Activated CD4-positive, alpha-beta T cell treated with anti-CD3 and anti-CD28 coated beads, Interleukin-2, amount 10 ng/mL, durations not matched to agents 7 days and 5 days (primary cell): ENCODE results near the gene TENM4. TPM values are rescaled to one million over a fixed set of nuclear protein-coding genes. Genes with fewer than 3 reads are reported as not detected.

Experiments used
- CTCF ChIA-PET: fragments of 350-600 bp; sonication (Branson Sonifier 250); formaldehyde crosslinking; loops from one replicate; lab custom pipeline; 2021; ENCODE audit warnings: antibody characterized with exemption; lab: Charles Lee
- POLR2A ChIA-PET: fragments of 350-600 bp; sonication (Branson Sonifier 250); formaldehyde crosslinking; loops from one replicate; lab custom pipeline; 2021; ENCODE audit warnings: antibody characterized with exemption; lab: Charles Lee
- DNase-seq: peaks from one replicate; pipeline ENCODE4 v3.0.0-alpha.2; 2020
- H3K27ac Mint-ChIP-seq: one replicate; pipeline ENCODE4 v1.8.0; 2021; ENCODE audit warnings: mild to moderate bottlenecking, moderate library complexity, mixed read lengths
- H3K27me3 Mint-ChIP-seq: one replicate; pipeline ENCODE4 v1.8.0; 2021; ENCODE audit warnings: mixed read lengths
- H3K36me3 Mint-ChIP-seq: one replicate; pipeline ENCODE4 v1.8.0; 2021; ENCODE audit warnings: low read depth, mixed read lengths
- H3K4me1 Mint-ChIP-seq: one replicate; pipeline ENCODE4 v1.8.0; 2021; ENCODE audit warnings: mixed read lengths
- H3K4me3 Mint-ChIP-seq: one replicate; pipeline ENCODE4 v1.8.0; 2021; ENCODE audit warnings: mild to moderate bottlenecking, moderate library complexity, mixed read lengths
- H3K9me3 Mint-ChIP-seq: one replicate; pipeline ENCODE4 v1.8.0; 2021; ENCODE audit warnings: mixed read lengths
- total RNA-seq, 2 experiments: library from RNA; stranded (reverse); gene quantifications; one replicate each; pipeline ENCODE4 v1.2.3, GENCODE V29; 2021

The TENM4 gene
- total RNA-seq, 2 experiments from 2014 or later = not detected

GRCh38 chr11:79097246-79097875 is 343.5 kb downstream of the TENM4 start:
- H3K4me1 Mint-ChIP-seq = no peaks in the 10 kb centered on the region
- POLR2A ChIA-PET = no interaction called here
- CTCF ChIA-PET = no interaction called here
- no peak overlapping the region for H3K4me3 Mint-ChIP-seq
- H3K36me3 Mint-ChIP-seq = no peaks in the 10 kb centered on the region
- DNase-seq = no peak
- H3K27ac Mint-ChIP-seq = no peak overlapping the region
- H3K9me3 Mint-ChIP-seq = no peaks in the 10 kb centered on the region
- H3K27me3 Mint-ChIP-seq = peaks cover 3% of the 10 kb centered on the region

- CTCF ChIA-PET = no interaction called here
These were observed 345.4 kb downstream of the TENM4 start for GRCh38 chr11:79095424-79095823.

GRCh38 chr11:79094616-79095015 is 346.2 kb downstream of the TENM4 start:
- H3K36me3 Mint-ChIP-seq = no peaks in the 10 kb centered on the region
- CTCF ChIA-PET = no interaction called here
- H3K27me3 Mint-ChIP-seq = peaks cover 3% of the 10 kb centered on the region

More at GRCh38 chr11:79095424-79095823, 345.4 kb downstream of the TENM4 start:
- POLR2A ChIA-PET = no interaction called here
- Mint-ChIP-seq H3K27ac (no peak overlapping the region), H3K27me3 (peaks cover 3% of the 10 kb centered on the region), H3K36me3 (no peaks in the 10 kb centered on the region), H3K4me3 (no peak overlapping the region), H3K9me3 (no peaks in the 10 kb centered on the region), H3K4me1 (no peaks in the 10 kb centered on the region)
- no peak for DNase-seq

GRCh38 chr11:79092791-79093353 is 348.0 kb downstream of the TENM4 start:
- no peak overlapping the region for H3K27ac Mint-ChIP-seq
- no peaks in the 10 kb centered on the region for H3K36me3 Mint-ChIP-seq
- no peak overlapping the region for H3K4me3 Mint-ChIP-seq
- POLR2A ChIA-PET = no interaction called here
- H3K27me3 Mint-ChIP-seq = no peaks in the 10 kb centered on the region
- H3K9me3 Mint-ChIP-seq = no peaks in the 10 kb centered on the region
- no peak for DNase-seq
- CTCF ChIA-PET = no interaction called here
- no peaks in the 10 kb centered on the region for H3K4me1 Mint-ChIP-seq

More at GRCh38 chr11:79094616-79095015, 346.2 kb downstream of the TENM4 start:
- H3K9me3 Mint-ChIP-seq = no peaks in the 10 kb centered on the region
- POLR2A ChIA-PET = no interaction called here
- H3K27ac Mint-ChIP-seq = no peak overlapping the region
- H3K4me1 Mint-ChIP-seq = no peaks in the 10 kb centered on the region
- H3K4me3 Mint-ChIP-seq = no peak overlapping the region
- DNase-seq = no peak

- H3K27ac Mint-ChIP-seq = no peak overlapping the region
- POLR2A ChIA-PET = no interaction called here
- no peak for DNase-seq
- CTCF ChIA-PET = interaction anchor here (1.8 kb wide), 1 partner anchor 10 kb away, joined by 8 read pairs; no protein-coding TSS in a partner anchor
- H3K9me3 Mint-ChIP-seq = no peaks in the 10 kb centered on the region
- no peaks in the 10 kb centered on the region for H3K4me1 Mint-ChIP-seq
- no peak overlapping the region for H3K4me3 Mint-ChIP-seq
- H3K27me3 Mint-ChIP-seq = no peaks in the 10 kb centered on the region
- no peaks in the 10 kb centered on the region for H3K36me3 Mint-ChIP-seq
These were observed 350.6 kb downstream of the TENM4 start for GRCh38 chr11:79090191-79090705.

- Mint-ChIP-seq H3K27ac (no peak overlapping the region), H3K9me3 (no peaks in the 10 kb centered on the region), H3K27me3 (no peaks in the 10 kb centered on the region), H3K4me1 (no peaks in the 10 kb centered on the region), H3K4me3 (no peak overlapping the region), H3K36me3 (no peaks in the 10 kb centered on the region)
- no peak for DNase-seq
- CTCF ChIA-PET = no interaction called here
- POLR2A ChIA-PET = no interaction called here
These were observed 351.2 kb downstream of the TENM4 start for GRCh38 chr11:79089601-79090000.

GRCh38 chr11:79088967-79089366 is 351.9 kb downstream of the TENM4 start:
- DNase-seq = no peak
- CTCF ChIA-PET = no interaction called here
- H3K27me3 Mint-ChIP-seq = no peaks in the 10 kb centered on the region
- H3K36me3 Mint-ChIP-seq = no peaks in the 10 kb centered on the region
- H3K4me3 Mint-ChIP-seq = no peak overlapping the region
- H3K4me1 Mint-ChIP-seq = no peaks in the 10 kb centered on the region
- H3K27ac Mint-ChIP-seq = no peak overlapping the region
- POLR2A ChIA-PET = no interaction called here
- no peaks in the 10 kb centered on the region for H3K9me3 Mint-ChIP-seq

GRCh38 chr11:79087961-79088318 is 352.9 kb downstream of the TENM4 start:
- ChIA-PET CTCF (interaction anchor here (1.3 kb wide), 1 partner anchor 12 kb away, joined by 4 read pairs; no protein-coding TSS in a partner anchor), POLR2A (no interaction called here)
- H3K27ac Mint-ChIP-seq = no peak overlapping the region
- no peaks in the 10 kb centered on the region for H3K9me3 Mint-ChIP-seq
- no peaks in the 10 kb centered on the region for H3K36me3 Mint-ChIP-seq
- no peaks in the 10 kb centered on the region for H3K4me1 Mint-ChIP-seq
- no peak overlapping the region for H3K4me3 Mint-ChIP-seq
- no peaks in the 10 kb centered on the region for H3K27me3 Mint-ChIP-seq
- DNase-seq = no peak

GRCh38 chr11:79087238-79087960 is 353.4 kb downstream of the TENM4 start:
- ChIA-PET POLR2A (no interaction called here), CTCF (interaction anchor here (1.3 kb wide), 1 partner anchor 12 kb away, joined by 4 read pairs; no protein-coding TSS in a partner anchor)
- H3K36me3 Mint-ChIP-seq = no peaks in the 10 kb centered on the region
- H3K9me3 Mint-ChIP-seq = no peaks in the 10 kb centered on the region
- no peak overlapping the region for H3K27ac Mint-ChIP-seq
- H3K4me1 Mint-ChIP-seq = no peaks in the 10 kb centered on the region
- no peak for DNase-seq
- H3K4me3 Mint-ChIP-seq = no peak overlapping the region
- no peaks in the 10 kb centered on the region for H3K27me3 Mint-ChIP-seq

- Mint-ChIP-seq H3K36me3 (no peaks in the 10 kb centered on the region), H3K4me3 (no peak overlapping the region), H3K9me3 (no peaks in the 10 kb centered on the region), H3K27me3 (no peaks in the 10 kb centered on the region), H3K4me1 (no peaks in the 10 kb centered on the region), H3K27ac (no peak overlapping the region)
- no peak for DNase-seq
- POLR2A ChIA-PET = no interaction called here
- CTCF ChIA-PET = interaction anchor here (0.7 kb wide), 1 partner anchor 120 kb away, joined by 4 read pairs; no protein-coding TSS in a partner anchor
These were observed 354.8 kb downstream of the TENM4 start for GRCh38 chr11:79086056-79086455.

- Mint-ChIP-seq H3K27me3 (no peaks in the 10 kb centered on the region), H3K36me3 (no peaks in the 10 kb centered on the region), H3K9me3 (no peaks in the 10 kb centered on the region), H3K27ac (no peak overlapping the region), H3K4me1 (no peaks in the 10 kb centered on the region), H3K4me3 (no peak overlapping the region)
- DNase-seq = no peak
- POLR2A ChIA-PET = no interaction called here
- CTCF ChIA-PET = no interaction called here
These were observed 356.4 kb downstream of the TENM4 start for GRCh38 chr11:79084382-79084781.

GRCh38 chr11:79083352-79083751 is 357.5 kb downstream of the TENM4 start:
- H3K27me3 Mint-ChIP-seq = no peaks in the 10 kb centered on the region
- POLR2A ChIA-PET = no interaction called here
- no peaks in the 10 kb centered on the region for H3K9me3 Mint-ChIP-seq
- no peaks in the 10 kb centered on the region for H3K36me3 Mint-ChIP-seq
- H3K4me1 Mint-ChIP-seq = no peaks in the 10 kb centered on the region
- no peak for DNase-seq
- H3K4me3 Mint-ChIP-seq = no peak overlapping the region
- CTCF ChIA-PET = no interaction called here
- no peak overlapping the region for H3K27ac Mint-ChIP-seq

GRCh38 chr11:79082907-79083306 is 357.9 kb downstream of the TENM4 start:
- Mint-ChIP-seq H3K4me1 (no peaks in the 10 kb centered on the region), H3K27ac (no peak overlapping the region), H3K27me3 (no peaks in the 10 kb centered on the region), H3K36me3 (no peaks in the 10 kb centered on the region), H3K4me3 (no peak overlapping the region), H3K9me3 (no peaks in the 10 kb centered on the region)
- no peak for DNase-seq
- POLR2A ChIA-PET = no interaction called here
- CTCF ChIA-PET = no interaction called here
